Measurements from ENCODE around the gene ECE1. TPM values are rescaled to one million over a fixed set of nuclear protein-coding genes. Genes with fewer than 3 reads are reported as not detected.

ECE1 gene
- total and polyA plus RNA-seq, 11 donors: 37.3 to 140 (median 59.4) TPM

- no peak overlapping the region for H3K4me3 ChIP-seq
- 56 to 64% (median 60%) methylated on average over 11 of the region's 11 CpGs for WGBS, 4 donors
- peaks cover 0 to 39% (median 21%) of the 10 kb centered on the region in 12 donors for H3K4me1 ChIP-seq
- TF ChIP-seq, protein P1, sequence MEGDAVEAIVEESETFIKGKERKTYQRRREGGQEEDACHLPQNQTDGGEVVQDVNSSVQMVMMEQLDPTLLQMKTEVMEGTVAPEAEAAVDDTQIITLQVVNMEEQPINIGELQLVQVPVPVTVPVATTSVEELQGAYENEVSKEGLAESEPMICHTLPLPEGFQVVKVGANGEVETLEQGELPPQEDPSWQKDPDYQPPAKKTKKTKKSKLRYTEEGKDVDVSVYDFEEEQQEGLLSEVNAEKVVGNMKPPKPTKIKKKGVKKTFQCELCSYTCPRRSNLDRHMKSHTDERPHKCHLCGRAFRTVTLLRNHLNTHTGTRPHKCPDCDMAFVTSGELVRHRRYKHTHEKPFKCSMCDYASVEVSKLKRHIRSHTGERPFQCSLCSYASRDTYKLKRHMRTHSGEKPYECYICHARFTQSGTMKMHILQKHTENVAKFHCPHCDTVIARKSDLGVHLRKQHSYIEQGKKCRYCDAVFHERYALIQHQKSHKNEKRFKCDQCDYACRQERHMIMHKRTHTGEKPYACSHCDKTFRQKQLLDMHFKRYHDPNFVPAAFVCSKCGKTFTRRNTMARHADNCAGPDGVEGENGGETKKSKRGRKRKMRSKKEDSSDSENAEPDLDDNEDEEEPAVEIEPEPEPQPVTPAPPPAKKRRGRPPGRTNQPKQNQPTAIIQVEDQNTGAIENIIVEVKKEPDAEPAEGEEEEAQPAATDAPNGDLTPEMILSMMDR (IDR thresholded peaks at IDR 0.05): peak; percentile 79 to 93 (median 88)
- TF ChIP-seq POLR2A (IDR thresholded peaks at IDR 0.05): no peak
- H3K9me3 ChIP-seq: no peaks in the 10 kb centered on the region
- ATAC-seq (peak; percentile 73 to 90 (median 84)), DNase-seq (peak; percentile 87 to 93 (median 90))
- peaks cover 0 to 94% (median 68%) of the 10 kb centered on the region in 9 donors for H3K36me3 ChIP-seq
- H3K27ac ChIP-seq: peak overlapping the region in 8 of 12 donors; percentile 31 to 59 (median 43)
- intact Hi-C loops (cut with DNase I): loop anchor here (1.0 to 10.0 kb wide), 11 partner anchors 23 to 399 kb away; no protein-coding TSS in a partner anchor
- H3K27me3 ChIP-seq: no peaks in the 10 kb centered on the region
Observed at GRCh38 chr1:21255284-21255942, 34.9 kb downstream of the ECE1 start.

- Histone ChIP-seq H3K36me3 (peaks cover 0 to 94% (median 68%) of the 10 kb centered on the region in 9 donors), H3K27me3 (no peaks in the 10 kb centered on the region), H3K27ac (peak overlapping the region in 10 of 12 donors; percentile 19 to 59 (median 35)), H3K9me3 (no peaks in the 10 kb centered on the region), H3K4me1 (peaks cover 0 to 36% (median 17%) of the 10 kb centered on the region in 12 donors), H3K4me3 (no peak overlapping the region)
- TF ChIP-seq, protein P1 (IDR thresholded peaks at IDR 0.05): no peak
- peak in 3 of 4 donors; percentile 41 to 56 (median 43) for ATAC-seq
- intact Hi-C loops (cut with DNase I): loop anchor here in 7 of 10 donors (2.0 to 10.0 kb wide), 7 partner anchors 22 to 400 kb away; no protein-coding TSS in a partner anchor
- WGBS, 4 donors: 70 to 90% (median 79%) methylated on average over 4 to 8 of the region's 8 CpGs
- DNase-seq: peak in 4 of 5 donors; percentile 56 to 61 (median 58)
Observed at GRCh38 chr1:21254335-21254951, 35.8 kb downstream of the ECE1 start.

- H3K4me1 ChIP-seq: peaks cover 0 to 36% (median 17%) of the 10 kb centered on the region in 12 donors
- intact Hi-C loops (cut with DNase I): loop anchor here in 2 of 10 donors (5.0 to 10.0 kb wide), 4 partner anchors 323 to 403 kb away; no protein-coding TSS in a partner anchor
- no peaks in the 10 kb centered on the region for H3K27me3 ChIP-seq
- WGBS, 4 donors: 44 to 68% (median 57%) methylated on average over 4 of the region's 4 CpGs
- ATAC-seq (peak; percentile 72 to 92 (median 82)), DNase-seq (peak in 2 of 5 donors; percentile 41 to 86)
- H3K27ac ChIP-seq: peak overlapping the region in 8 of 12 donors; percentile 26 to 72 (median 53)
- H3K4me3 ChIP-seq: no peak overlapping the region
- H3K36me3 ChIP-seq: peaks cover 0 to 94% (median 63%) of the 10 kb centered on the region in 9 donors
- H3K9me3 ChIP-seq: no peaks in the 10 kb centered on the region
- no peak for TF ChIP-seq POLR2A (IDR thresholded peaks at IDR 0.05)
- TF ChIP-seq, protein P1 (IDR thresholded peaks at IDR 0.05): no peak
Observed at GRCh38 chr1:21251773-21252471, 38.3 kb downstream of the ECE1 start.

Measured in heart left ventricle (tissue), 16 donors.